Activated T-helper 2 cell treated with anti-CD3 and anti-CD28 coated beads, Interferon-gamma antibody, Interleukin-2, Interleukin-4, amounts not matched to agents 10 μg/mL and 5 μg/mL and 100 μg/mL, durations not matched to agents 14 hours and 24 hours and 36 hours (primary cell): ENCODE data around the gene NEUROD6. TPM values are rescaled to one million over a fixed set of nuclear protein-coding genes. Genes with fewer than 3 reads are reported as not detected.

ENCODE experiments used
- DNase-seq: peaks from one replicate; pipeline ENCODE4 v3.0.0; 2021; ENCODE audit warnings: low spot score
- H3K27ac Mint-ChIP-seq: one replicate; pipeline ENCODE4 v1.8.0; 2021; ENCODE audit warnings: mixed read lengths
- H3K27me3 Mint-ChIP-seq: one replicate; pipeline ENCODE4 v1.8.0; 2021; ENCODE audit warnings: low read depth, mixed read lengths
- H3K36me3 Mint-ChIP-seq: one replicate; pipeline ENCODE4 v1.8.0; 2021; ENCODE audit warnings: low read depth, mixed read lengths
- H3K4me1 Mint-ChIP-seq: one replicate; pipeline ENCODE4 v1.8.0; 2021; ENCODE audit warnings: low read depth, mixed read lengths
- H3K4me3 Mint-ChIP-seq: one replicate; pipeline ENCODE4 v1.8.0; 2021; ENCODE audit warnings: low read depth, mild to moderate bottlenecking, moderate library complexity, mixed read lengths
- H3K9me3 Mint-ChIP-seq: one replicate; pipeline ENCODE4 v1.8.0; 2021; ENCODE audit warnings: mixed read lengths
- intact Hi-C: fragments of 100-400 bp; cut with micrococcal nuclease; formaldehyde crosslinking; loops from one replicate; pipeline ENCODE4 v1.15.1; 2023
- total RNA-seq: library from RNA; stranded (reverse); gene quantifications from 2 replicates; pipeline ENCODE4 v1.2.3, GENCODE V29; 2022

Gene NEUROD6
- total RNA-seq, 1 donor from 2014 or later: not detected

DNA sequence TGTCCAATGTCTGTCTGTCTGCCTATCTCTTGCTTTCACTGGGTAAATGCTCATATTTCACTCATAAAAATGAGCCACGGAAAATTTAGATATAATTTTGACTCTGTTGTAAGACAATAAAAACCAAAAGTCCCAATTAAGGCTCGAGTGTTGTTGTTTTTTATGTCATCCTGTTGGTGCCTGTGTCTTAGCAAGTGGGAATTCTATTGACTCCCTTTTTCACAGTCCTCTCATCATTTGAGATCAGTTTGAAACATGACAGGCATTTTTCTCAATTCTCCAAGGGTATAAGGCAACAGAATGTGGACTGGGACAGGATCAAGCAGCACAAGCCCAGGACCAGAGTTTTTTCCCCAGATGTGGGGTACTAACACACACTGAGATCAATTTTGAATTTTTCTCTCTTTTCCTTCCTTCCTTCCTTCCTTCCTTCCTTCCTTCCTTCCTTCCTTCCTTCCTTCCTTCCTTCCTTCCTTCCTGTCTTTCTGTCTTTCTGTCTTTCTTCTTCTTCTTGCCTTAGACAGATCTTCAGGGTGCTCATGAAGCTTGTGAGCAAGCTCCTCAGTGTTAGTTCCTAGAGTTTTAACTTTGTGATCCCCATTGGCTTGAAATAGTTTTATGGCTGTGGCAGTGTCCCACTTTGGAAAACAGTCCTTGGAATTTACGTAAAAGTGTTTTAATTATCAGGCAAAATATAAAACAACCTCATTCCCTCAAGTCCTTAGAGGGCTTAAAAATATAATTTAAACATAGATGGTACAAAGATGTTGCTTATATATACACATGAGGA lies 3.2 kb upstream of the NEUROD6 start:
- H3K4me1 Mint-ChIP-seq: no peaks in the 10 kb centered on the region
- no peaks in the 10 kb centered on the region for H3K9me3 Mint-ChIP-seq
- DNase-seq: no peak
- H3K4me3 Mint-ChIP-seq: no peak overlapping the region
- H3K36me3 Mint-ChIP-seq: no peaks in the 10 kb centered on the region
- H3K27ac Mint-ChIP-seq: no peak overlapping the region
- no peaks in the 10 kb centered on the region for H3K27me3 Mint-ChIP-seq
- intact Hi-C loops: no loop called here

DNA sequence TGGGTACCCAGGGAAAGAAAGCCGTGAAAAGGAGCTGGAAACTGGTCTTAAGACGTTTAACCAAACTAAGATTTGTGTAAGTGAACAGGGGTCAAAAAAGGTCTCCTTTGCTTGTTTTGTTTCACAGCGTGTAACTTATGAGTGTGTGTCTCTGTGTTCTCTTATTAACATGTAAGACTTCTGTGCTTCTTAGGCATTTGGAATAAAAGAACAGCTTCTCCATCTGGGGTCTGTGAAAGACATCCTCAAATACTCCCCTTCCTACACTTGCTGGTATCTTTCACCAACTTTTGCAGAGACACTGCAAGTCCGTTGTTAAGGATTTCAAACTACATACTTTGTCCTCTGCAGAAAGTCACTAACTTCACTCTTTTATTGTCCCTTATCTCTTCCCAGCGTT lies 615 bp upstream of the NEUROD6 start:
- Mint-ChIP-seq H3K4me3 (no peak overlapping the region), H3K4me1 (no peaks in the 10 kb centered on the region), H3K27me3 (peaks cover under 1% of the 10 kb centered on the region), H3K27ac (no peak overlapping the region), H3K36me3 (no peaks in the 10 kb centered on the region), H3K9me3 (no peaks in the 10 kb centered on the region)
- DNase-seq: no peak
- intact Hi-C loops: no loop called here

DNA sequence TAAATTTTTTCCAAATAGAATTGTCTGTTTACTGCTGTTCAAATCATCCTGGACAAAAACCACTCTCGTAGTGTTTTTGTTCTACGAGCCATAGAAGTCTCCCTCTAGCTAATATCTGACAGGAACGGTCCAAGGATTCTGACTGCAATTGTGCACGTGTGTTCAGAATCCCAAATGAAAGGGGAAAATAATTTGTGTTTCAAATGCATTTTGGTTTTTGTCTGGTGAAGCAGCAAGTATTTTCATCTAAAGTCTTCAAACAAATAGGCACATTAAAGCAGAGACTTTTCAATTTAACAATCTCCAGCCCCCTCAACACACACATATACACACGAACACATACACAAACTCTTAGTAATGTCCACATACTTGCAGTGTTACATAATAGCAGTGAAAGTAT lies 475 bp downstream of the NEUROD6 start:
- H3K9me3 Mint-ChIP-seq: no peaks in the 10 kb centered on the region
- no peaks in the 10 kb centered on the region for H3K4me1 Mint-ChIP-seq
- H3K27ac Mint-ChIP-seq: no peak overlapping the region
- intact Hi-C loops: no loop called here
- H3K27me3 Mint-ChIP-seq: peaks cover 9% of the 10 kb centered on the region
- no peak for DNase-seq
- no peak overlapping the region for H3K4me3 Mint-ChIP-seq
- no peaks in the 10 kb centered on the region for H3K36me3 Mint-ChIP-seq

DNA sequence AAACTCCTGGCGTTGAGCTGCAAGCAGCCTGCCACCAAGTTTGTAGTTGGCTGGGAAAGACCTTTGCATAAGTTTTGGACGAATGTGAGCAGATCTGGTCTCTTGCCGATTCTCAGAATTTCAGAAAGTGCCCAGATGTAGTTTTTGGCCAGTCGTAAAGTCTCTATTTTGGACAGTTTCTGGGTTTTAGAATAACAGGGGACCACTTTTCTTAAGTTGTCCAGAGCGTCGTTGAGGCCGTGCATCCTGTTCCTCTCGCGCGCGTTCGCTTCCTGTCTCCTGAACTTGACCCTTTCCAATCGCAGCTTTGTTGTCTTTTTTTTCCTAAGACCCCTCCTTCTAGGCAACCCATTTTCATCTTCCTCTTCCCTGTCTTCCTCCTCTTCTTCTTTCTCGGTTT lies 1.8 kb downstream of the NEUROD6 start:
- H3K9me3 Mint-ChIP-seq: no peaks in the 10 kb centered on the region
- no peaks in the 10 kb centered on the region for H3K4me1 Mint-ChIP-seq
- H3K4me3 Mint-ChIP-seq: no peak overlapping the region
- no peak overlapping the region for H3K27ac Mint-ChIP-seq
- H3K27me3 Mint-ChIP-seq: peaks cover 13% of the 10 kb centered on the region
- intact Hi-C loops: no loop called here
- H3K36me3 Mint-ChIP-seq: no peaks in the 10 kb centered on the region
- no peak for DNase-seq

DNA sequence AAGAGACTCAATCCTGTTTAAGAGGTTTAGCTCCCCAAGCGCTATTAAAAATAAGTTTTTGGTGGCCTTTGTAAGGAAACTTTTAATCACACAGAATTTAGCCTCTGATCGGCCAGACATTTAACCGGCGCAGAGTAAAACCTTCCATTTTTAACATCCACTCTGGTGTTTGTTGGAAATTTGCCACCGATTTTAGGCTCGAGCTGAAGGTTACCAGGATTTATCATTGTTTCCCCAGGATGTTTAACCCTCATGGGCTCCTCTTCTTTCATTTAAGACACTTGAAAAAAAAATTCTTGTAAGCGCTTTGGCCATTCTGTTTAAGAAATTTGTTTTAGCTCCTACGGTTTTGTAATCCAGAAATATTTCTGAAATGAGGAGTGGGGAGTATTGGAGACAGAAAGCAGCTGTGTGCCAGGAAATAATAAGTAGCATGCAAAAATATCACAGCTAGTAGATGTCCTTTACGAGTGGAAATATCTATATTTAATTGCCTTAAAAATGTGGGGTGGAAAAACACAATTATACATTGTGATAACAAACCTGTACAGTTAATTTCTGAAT lies 3.4 kb downstream of the NEUROD6 start:
- no peak for DNase-seq
- peaks cover 13% of the 10 kb centered on the region for H3K27me3 Mint-ChIP-seq
- no peak overlapping the region for H3K27ac Mint-ChIP-seq
- no peaks in the 10 kb centered on the region for H3K9me3 Mint-ChIP-seq
- intact Hi-C loops: no loop called here
- no peaks in the 10 kb centered on the region for H3K4me1 Mint-ChIP-seq
- H3K4me3 Mint-ChIP-seq: no peak overlapping the region
- H3K36me3 Mint-ChIP-seq: no peaks in the 10 kb centered on the region

DNA sequence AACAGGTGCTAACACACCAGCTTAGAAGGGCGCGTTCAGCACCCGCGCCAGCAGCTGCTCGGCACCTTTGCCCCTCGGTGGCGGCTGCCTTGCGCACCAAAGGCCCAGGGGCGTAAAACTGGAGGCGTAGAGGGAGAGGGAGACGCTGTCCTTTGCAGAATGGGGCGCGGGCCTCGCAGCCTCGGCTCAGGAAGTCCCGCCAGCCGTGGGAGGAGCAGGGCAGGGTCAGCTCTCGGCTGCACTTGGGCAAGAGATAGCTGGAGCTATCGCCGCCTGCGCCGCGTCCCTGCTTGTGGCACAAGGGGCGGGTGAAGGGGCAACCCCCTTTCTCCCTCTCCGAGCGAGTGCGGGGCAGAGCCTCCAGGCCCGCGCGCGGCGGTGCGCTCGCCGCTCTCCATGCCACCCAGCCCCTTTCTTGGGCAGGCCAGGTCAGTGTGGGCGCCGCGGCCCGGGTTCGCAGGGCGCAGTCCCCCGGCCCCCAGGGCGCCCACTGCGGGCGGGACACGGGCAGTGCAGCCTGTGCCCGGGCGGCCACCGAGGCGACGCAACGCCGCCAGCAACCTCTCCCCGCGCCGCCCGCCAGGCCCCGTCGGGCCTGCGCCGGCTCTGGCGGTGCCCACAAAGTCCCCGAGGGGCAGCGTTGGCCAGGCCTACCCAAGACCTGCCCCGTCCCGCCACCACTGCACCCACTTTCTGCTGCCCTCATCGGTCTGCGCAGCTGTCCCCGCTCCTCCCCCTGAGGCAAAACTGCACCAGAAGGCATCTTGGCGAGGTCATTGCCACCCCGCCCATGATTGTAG lies 4.1 kb downstream of the NEUROD6 start:
- DNase-seq: no peak
- H3K27me3 Mint-ChIP-seq: peaks cover 13% of the 10 kb centered on the region
- no peaks in the 10 kb centered on the region for H3K9me3 Mint-ChIP-seq
- intact Hi-C loops: no loop called here
- no peak overlapping the region for H3K27ac Mint-ChIP-seq
- H3K36me3 Mint-ChIP-seq: no peaks in the 10 kb centered on the region
- no peaks in the 10 kb centered on the region for H3K4me1 Mint-ChIP-seq
- H3K4me3 Mint-ChIP-seq: no peak overlapping the region

DNA sequence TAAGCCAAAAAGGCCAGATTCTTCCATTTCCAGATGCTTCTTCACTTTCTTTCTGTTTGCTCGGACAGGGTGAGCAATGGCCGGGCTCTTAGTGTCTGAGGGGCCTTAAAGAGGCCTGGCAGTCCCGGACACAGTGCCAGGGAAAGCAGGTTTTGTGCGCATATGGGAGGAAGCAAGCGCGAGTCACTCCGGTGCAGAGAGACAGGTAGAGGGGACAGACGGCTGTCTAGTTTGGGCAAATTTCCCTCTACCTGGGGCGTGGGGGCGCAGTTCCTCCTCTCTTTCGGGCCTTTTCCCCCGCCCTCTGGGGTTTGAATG lies 4.7 kb downstream of the NEUROD6 start:
- no peak for DNase-seq
- H3K4me3 Mint-ChIP-seq: no peak overlapping the region
- intact Hi-C loops: no loop called here
- no peaks in the 10 kb centered on the region for H3K4me1 Mint-ChIP-seq
- H3K36me3 Mint-ChIP-seq: no peaks in the 10 kb centered on the region
- H3K9me3 Mint-ChIP-seq: no peaks in the 10 kb centered on the region
- peaks cover 13% of the 10 kb centered on the region for H3K27me3 Mint-ChIP-seq
- no peak overlapping the region for H3K27ac Mint-ChIP-seq

DNA sequence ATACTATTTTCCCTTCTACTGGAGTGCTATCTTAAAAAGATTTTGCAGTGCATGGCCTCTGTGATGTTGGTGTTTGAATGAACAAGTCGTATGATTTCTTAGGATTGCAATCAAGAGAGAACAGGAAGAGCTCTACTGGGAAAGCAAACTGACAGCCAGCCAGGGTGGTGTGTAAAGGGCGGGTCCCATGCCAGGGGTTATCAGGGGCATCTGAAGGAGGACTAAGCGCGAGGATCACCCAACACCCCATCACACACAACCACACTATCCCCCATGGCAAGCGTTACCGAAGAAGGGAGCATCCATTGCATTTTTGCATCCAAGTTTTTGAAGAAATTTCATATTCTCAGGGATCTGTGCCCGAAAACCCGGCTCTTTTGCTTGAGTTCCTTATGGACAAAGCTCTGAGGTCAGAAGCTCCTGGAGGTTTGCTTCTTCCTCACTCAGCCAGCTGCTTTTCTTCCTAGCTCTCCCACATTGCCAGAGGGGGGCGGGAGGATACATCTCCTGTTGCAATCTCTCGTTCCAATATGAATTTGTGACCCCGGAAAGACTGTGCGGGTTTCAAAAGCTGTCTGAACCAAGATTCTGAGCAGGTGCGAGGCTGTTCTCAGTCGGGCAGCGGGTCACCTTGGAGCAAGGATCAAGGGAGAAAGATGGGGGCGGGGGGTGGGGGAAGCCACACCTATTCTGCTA lies 5.2 kb downstream of the NEUROD6 start:
- intact Hi-C loops: no loop called here
- H3K9me3 Mint-ChIP-seq: no peaks in the 10 kb centered on the region
- no peaks in the 10 kb centered on the region for H3K4me1 Mint-ChIP-seq
- no peak overlapping the region for H3K4me3 Mint-ChIP-seq
- peaks cover 13% of the 10 kb centered on the region for H3K27me3 Mint-ChIP-seq
- DNase-seq: no peak
- no peak overlapping the region for H3K27ac Mint-ChIP-seq
- H3K36me3 Mint-ChIP-seq: no peaks in the 10 kb centered on the region

DNA sequence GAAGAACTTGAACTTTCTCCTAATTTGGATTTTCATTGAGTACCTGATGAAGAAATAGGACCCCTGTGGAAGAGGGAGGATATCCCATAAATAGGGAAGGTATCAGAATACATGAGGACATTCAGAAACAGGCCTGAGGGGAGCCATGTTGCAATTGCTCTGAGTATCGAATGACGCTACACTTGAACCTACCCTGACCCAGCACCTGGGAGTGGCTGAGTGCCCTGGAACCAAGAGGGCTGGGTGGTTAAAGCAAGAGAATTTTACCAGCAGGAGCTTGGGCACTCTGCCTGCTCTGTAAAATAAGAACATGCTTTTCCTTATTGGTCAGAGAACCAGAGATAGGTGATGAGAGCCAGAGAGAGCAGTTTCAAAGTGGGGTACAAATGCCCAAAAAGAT lies 7.2 kb downstream of the NEUROD6 start:
- Mint-ChIP-seq H3K27me3 (peaks cover 13% of the 10 kb centered on the region), H3K27ac (no peak overlapping the region), H3K4me3 (no peak overlapping the region), H3K36me3 (no peaks in the 10 kb centered on the region), H3K4me1 (no peaks in the 10 kb centered on the region), H3K9me3 (no peaks in the 10 kb centered on the region)
- intact Hi-C loops: no loop called here
- DNase-seq: no peak

DNA sequence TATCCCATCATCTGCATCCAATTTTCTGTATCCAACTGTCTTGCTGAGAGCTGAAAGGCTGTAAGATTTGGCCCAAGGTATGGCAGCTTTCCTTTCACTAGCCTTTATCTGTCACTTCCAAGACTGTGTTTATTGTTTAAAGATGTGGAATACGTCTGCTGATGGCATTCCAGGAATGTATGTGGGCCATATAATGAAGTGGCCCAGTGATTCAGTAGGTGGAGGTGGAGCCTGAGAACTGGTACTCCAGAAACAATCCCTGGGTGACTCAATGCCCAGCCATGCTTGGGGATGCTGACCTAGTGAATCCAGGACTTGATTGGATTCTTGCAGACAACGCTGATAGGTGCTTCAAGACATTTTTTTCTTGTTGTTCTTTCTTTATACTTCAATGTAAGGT lies 13.5 kb downstream of the NEUROD6 start:
- H3K36me3 Mint-ChIP-seq: no peaks in the 10 kb centered on the region
- DNase-seq: no peak
- H3K27me3 Mint-ChIP-seq: no peaks in the 10 kb centered on the region
- no peak overlapping the region for H3K4me3 Mint-ChIP-seq
- H3K4me1 Mint-ChIP-seq: no peaks in the 10 kb centered on the region
- intact Hi-C loops: no loop called here
- no peak overlapping the region for H3K27ac Mint-ChIP-seq
- H3K9me3 Mint-ChIP-seq: peaks cover 8% of the 10 kb centered on the region

DNA sequence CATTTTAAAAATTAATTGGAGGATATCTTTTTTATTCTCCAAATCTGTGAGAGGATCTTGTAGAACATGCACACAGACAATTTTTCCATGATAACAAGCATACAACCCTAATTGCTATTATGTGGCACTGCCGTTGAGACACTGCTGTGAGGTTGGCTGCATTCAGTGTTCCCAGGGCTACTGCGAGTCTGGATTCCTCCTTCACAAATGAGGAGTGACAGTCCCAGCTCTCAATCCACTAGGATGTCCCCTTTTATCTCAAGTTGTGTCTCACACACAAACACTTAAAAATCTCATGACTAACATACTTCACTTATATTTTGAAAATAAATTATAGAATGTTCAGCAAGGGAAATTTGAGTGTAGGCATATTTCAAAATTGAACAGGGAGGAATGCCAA lies 14.1 kb downstream of the NEUROD6 start:
- H3K4me3 Mint-ChIP-seq: no peak overlapping the region
- H3K36me3 Mint-ChIP-seq: no peaks in the 10 kb centered on the region
- no peak overlapping the region for H3K27ac Mint-ChIP-seq
- H3K9me3 Mint-ChIP-seq: peaks cover 8% of the 10 kb centered on the region
- intact Hi-C loops: no loop called here
- H3K4me1 Mint-ChIP-seq: no peaks in the 10 kb centered on the region
- no peak for DNase-seq
- no peaks in the 10 kb centered on the region for H3K27me3 Mint-ChIP-seq

DNA sequence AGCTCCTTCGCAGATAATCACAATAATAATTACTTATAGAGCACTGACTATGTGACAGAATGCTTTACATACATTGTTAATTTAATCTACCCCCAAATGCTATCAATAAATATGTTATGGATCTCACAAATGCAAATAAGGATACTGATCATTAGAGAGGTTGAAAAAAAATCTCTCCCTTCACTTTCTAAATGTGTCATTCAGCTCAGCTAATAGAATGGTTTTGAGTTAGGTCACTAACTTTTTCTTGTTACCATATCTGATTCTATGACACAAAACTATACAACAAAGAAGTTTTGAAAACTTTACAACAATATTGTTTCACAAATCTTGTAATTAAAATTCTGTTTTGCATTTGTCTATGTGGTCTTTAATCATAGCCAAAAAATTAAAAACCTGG lies 17.4 kb downstream of the NEUROD6 start:
- Mint-ChIP-seq H3K4me3 (no peak overlapping the region), H3K36me3 (no peaks in the 10 kb centered on the region), H3K4me1 (no peaks in the 10 kb centered on the region), H3K27ac (no peak overlapping the region), H3K9me3 (peaks cover 8% of the 10 kb centered on the region), H3K27me3 (no peaks in the 10 kb centered on the region)
- no peak for DNase-seq
- intact Hi-C loops: no loop called here

DNA sequence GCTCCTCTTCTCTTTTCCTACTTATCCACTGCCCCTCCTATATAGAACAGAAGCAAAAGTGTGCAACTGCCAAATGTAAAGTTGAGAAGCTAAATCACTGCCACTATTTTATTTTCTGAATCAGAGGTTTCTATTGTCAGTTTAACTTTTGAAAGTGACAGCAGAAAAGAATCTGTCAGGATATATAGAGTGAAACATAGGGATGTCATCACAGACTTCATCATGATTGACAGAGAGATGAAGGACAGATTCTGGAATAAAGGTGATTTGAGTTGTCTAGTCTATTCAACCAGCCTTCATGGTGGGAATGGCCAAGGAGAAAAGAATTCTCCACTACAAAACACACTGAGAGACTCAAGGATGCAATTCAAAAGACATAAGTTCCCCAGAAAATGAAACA lies 19.9 kb downstream of the NEUROD6 start:
- H3K27ac Mint-ChIP-seq: no peak overlapping the region
- H3K27me3 Mint-ChIP-seq: no peaks in the 10 kb centered on the region
- H3K4me1 Mint-ChIP-seq: no peaks in the 10 kb centered on the region
- intact Hi-C loops: no loop called here
- H3K36me3 Mint-ChIP-seq: no peaks in the 10 kb centered on the region
- H3K9me3 Mint-ChIP-seq: peaks cover 8% of the 10 kb centered on the region
- no peak for DNase-seq
- no peak overlapping the region for H3K4me3 Mint-ChIP-seq
